Parathyroid adenoma (tissue), 2 donors: ENCODE results near the gene TRIM37.

Experiments
- H2AFZ ChIP-seq: fragments of 300-600 bp; sonication (generic); one replicate; pipeline ENCODE4 v1.7.0; 2017; ENCODE audit warnings: antibody characterized with exemption, mild to moderate bottlenecking
- H3K27ac ChIP-seq: fragments of 300-600 bp; sonication (generic); one replicate; pipeline ENCODE4 v1.7.0; 2017
- H3K27me3 ChIP-seq: fragments of 300-600 bp; sonication (generic); one replicate; pipeline ENCODE4 v1.7.0; 2017; ENCODE audit warnings: low read length; ENCODE audit not compliant: control insufficient read depth, insufficient read depth
- H3K36me3 ChIP-seq: fragments of 300-600 bp; sonication (generic); one replicate; pipeline ENCODE4 v1.7.0; 2017; ENCODE audit warnings: low read length; ENCODE audit not compliant: control insufficient read depth, insufficient read depth
- H3K4me1 ChIP-seq: fragments of 300-600 bp; sonication (generic); one replicate; pipeline ENCODE4 v1.7.0; 2017; ENCODE audit warnings: control low read depth
- H3K4me2 ChIP-seq: fragments of 300-600 bp; sonication (generic); one replicate; pipeline ENCODE4 v1.7.0; 2017; ENCODE audit warnings: low read length
- H3K4me3 ChIP-seq: fragments of 300-600 bp; sonication (generic); one replicate; pipeline ENCODE4 v1.7.0; 2017; ENCODE audit warnings: low read depth, low read length
- H3K79me2 ChIP-seq: fragments of 300-600 bp; sonication (generic); one replicate; pipeline ENCODE4 v1.7.0; 2017; ENCODE audit warnings: control low read depth
- H3K9ac ChIP-seq: fragments of 300-600 bp; sonication (generic); one replicate; pipeline ENCODE4 v1.7.0; 2017; ENCODE audit warnings: mild to moderate bottlenecking
- H3K9me3 ChIP-seq: fragments of 300-600 bp; sonication (generic); one replicate; pipeline ENCODE4 v1.7.0; 2017; ENCODE audit warnings: low read length; ENCODE audit not compliant: control insufficient read depth
- TF ChIP-seq, protein P1 (sequence below): fragments of 300-600 bp; sonication (generic); IDR thresholded peaks from one replicate; pipeline ENCODE4 v1.7.0; 2017; ENCODE audit warnings: antibody characterized with exemption, mild to moderate bottlenecking
- donor health status: primary hyperparathyroidism.

TRIM37 gene

DNA sequence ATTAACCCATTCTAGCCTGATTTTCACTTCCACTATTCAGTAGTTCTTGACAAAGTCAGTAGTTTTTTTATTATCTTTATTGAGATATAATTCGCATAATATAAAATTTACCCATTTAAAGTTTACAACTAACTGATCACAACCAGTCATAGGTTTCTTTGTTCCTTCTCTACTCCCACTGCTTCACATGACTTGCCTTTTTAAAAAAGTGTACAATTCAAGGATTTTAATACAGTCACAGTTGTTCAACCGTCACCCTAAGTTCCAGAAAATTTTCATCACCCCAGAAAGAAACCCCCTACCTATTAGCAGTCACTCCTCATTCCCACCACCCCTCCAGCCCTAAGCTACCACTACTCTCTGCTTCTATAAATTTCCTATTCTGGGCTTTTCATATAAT lies 162.5 kb downstream of the TRIM37 start:
- H3K27me3 ChIP-seq = no peaks in the 10 kb centered on the region

GRCh38 chr17:58936295-58936694 lies 170.4 kb downstream of the TRIM37 start:
- H3K4me1 ChIP-seq = no peaks in the 10 kb centered on the region
- no peak overlapping the region for H2AFZ ChIP-seq
- H3K4me3 ChIP-seq = no peak overlapping the region
- no peak overlapping the region for H3K27ac ChIP-seq
- TF ChIP-seq, protein P1, sequence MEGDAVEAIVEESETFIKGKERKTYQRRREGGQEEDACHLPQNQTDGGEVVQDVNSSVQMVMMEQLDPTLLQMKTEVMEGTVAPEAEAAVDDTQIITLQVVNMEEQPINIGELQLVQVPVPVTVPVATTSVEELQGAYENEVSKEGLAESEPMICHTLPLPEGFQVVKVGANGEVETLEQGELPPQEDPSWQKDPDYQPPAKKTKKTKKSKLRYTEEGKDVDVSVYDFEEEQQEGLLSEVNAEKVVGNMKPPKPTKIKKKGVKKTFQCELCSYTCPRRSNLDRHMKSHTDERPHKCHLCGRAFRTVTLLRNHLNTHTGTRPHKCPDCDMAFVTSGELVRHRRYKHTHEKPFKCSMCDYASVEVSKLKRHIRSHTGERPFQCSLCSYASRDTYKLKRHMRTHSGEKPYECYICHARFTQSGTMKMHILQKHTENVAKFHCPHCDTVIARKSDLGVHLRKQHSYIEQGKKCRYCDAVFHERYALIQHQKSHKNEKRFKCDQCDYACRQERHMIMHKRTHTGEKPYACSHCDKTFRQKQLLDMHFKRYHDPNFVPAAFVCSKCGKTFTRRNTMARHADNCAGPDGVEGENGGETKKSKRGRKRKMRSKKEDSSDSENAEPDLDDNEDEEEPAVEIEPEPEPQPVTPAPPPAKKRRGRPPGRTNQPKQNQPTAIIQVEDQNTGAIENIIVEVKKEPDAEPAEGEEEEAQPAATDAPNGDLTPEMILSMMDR = no peak
- no peak overlapping the region for H3K4me2 ChIP-seq
- H3K79me2 ChIP-seq = no peaks in the 10 kb centered on the region
- H3K9me3 ChIP-seq = no peaks in the 10 kb centered on the region
- H3K27me3 ChIP-seq = no peaks in the 10 kb centered on the region
- no peaks in the 10 kb centered on the region for H3K36me3 ChIP-seq
- no peak overlapping the region for H3K9ac ChIP-seq

More for the DNA sequence above, 162.5 kb downstream of the TRIM37 start:
- H3K4me1 ChIP-seq = no peaks in the 10 kb centered on the region
- H3K4me3 ChIP-seq = no peak overlapping the region
- H3K27ac ChIP-seq = no peak overlapping the region
- H3K79me2 ChIP-seq = no peaks in the 10 kb centered on the region
- H3K9me3 ChIP-seq = no peaks in the 10 kb centered on the region
- H3K4me2 ChIP-seq = no peak overlapping the region
- H2AFZ ChIP-seq = no peak overlapping the region
- TF ChIP-seq, protein P1 = no peak
- H3K36me3 ChIP-seq = no peaks in the 10 kb centered on the region
- H3K9ac ChIP-seq = no peak overlapping the region

GRCh38 chr17:58932956-58933355 lies 173.7 kb downstream of the TRIM37 start:
- no peaks in the 10 kb centered on the region for H3K79me2 ChIP-seq
- no peak overlapping the region for H3K4me2 ChIP-seq

More at GRCh38 chr17:58932956-58933355, 173.7 kb downstream of the TRIM37 start:
- no peaks in the 10 kb centered on the region for H3K9me3 ChIP-seq
- no peak overlapping the region for H3K4me3 ChIP-seq
- no peak overlapping the region for H2AFZ ChIP-seq
- H3K4me1 ChIP-seq = no peaks in the 10 kb centered on the region
- H3K27ac ChIP-seq = no peak overlapping the region
- TF ChIP-seq, protein P1 = no peak
- no peaks in the 10 kb centered on the region for H3K27me3 ChIP-seq
- H3K36me3 ChIP-seq = no peaks in the 10 kb centered on the region
- no peak overlapping the region for H3K9ac ChIP-seq
